ENCODE data around the gene AKNA. TPM values are rescaled to one million over a fixed set of nuclear protein-coding genes. Genes with fewer than 3 reads are reported as not detected.
A peak's percentile ranks its signal among the peaks of the same experiment; 100 is the strongest.

Gene AKNA
- polyA plus RNA-seq, 1 donor from 2014 or later: 1.2 TPM

GRCh38 chr9:114291886-114292590 is 95.7 kb downstream of the AKNA start:
- H3K4me3 ChIP-seq (ENCODE audit: low read length): no peak overlapping the region
- no peak overlapping the region for H2AFZ ChIP-seq (ENCODE audit: low read depth, low read length)
- H3K27ac ChIP-seq (ENCODE audit: low read length): no peak overlapping the region
- no peak overlapping the region for H3K4me2 ChIP-seq (ENCODE audit: low read length)
- H3K27me3 ChIP-seq (ENCODE audit: insufficient read depth, low read depth, low read length): no peaks in the 10 kb centered on the region
- no peaks in the 10 kb centered on the region for H4K20me1 ChIP-seq (ENCODE audit: insufficient read depth)
- peaks cover 3% of the 10 kb centered on the region for H3K9me3 ChIP-seq (ENCODE audit: low read length)
- TF ChIP-seq POLR2AphosphoS5 (IDR thresholded peaks at IDR 0.05) (no peak), SMC3 (conservative IDR thresholded peaks at IDR 0.05; ENCODE audit: poor library complexity) (no peak), EZH2 (IDR thresholded peaks at IDR 0.05; ENCODE audit: borderline replicate concordance, insufficient read depth, low read length, poor library complexity, severe bottlenecking) (no peak), RAD21 (conservative IDR thresholded peaks at IDR 0.05) (no peak), REST (IDR thresholded peaks at IDR 0.05; ENCODE audit: borderline replicate concordance) (no peak), TAF1 (IDR thresholded peaks at IDR 0.05; ENCODE audit: low read depth) (no peak), EP300 (conservative IDR thresholded peaks at IDR 0.05; ENCODE audit: poor library complexity, severe bottlenecking) (no peak), MXI1 (conservative IDR thresholded peaks at IDR 0.05; ENCODE audit: poor library complexity, severe bottlenecking) (no peak), CTCF (IDR thresholded peaks at IDR 0.05; ENCODE audit: poor library complexity, severe bottlenecking) (no peak)
- no peaks in the 10 kb centered on the region for H3F3A ChIP-seq (ENCODE audit: insufficient read depth, low read length, poor library complexity, severe bottlenecking)
- H3K36me3 ChIP-seq (ENCODE audit: insufficient read depth, low read length): no peaks in the 10 kb centered on the region
- no peak overlapping the region for H3K9ac ChIP-seq (ENCODE audit: low read length)
- no peaks in the 10 kb centered on the region for H3K79me2 ChIP-seq (replicated peaks; ENCODE audit: insufficient read depth, low read length)
- H3K9me2 ChIP-seq (ENCODE audit: insufficient read depth, low read length): no peaks in the 10 kb centered on the region

- Histone ChIP-seq H4K20me1 (ENCODE audit: insufficient read depth) (no peaks in the 10 kb centered on the region), H3K9ac (ENCODE audit: low read length) (no peak overlapping the region), H3F3A (ENCODE audit: insufficient read depth, low read length, poor library complexity, severe bottlenecking) (no peaks in the 10 kb centered on the region), H3K27me3 (ENCODE audit: insufficient read depth, low read depth, low read length) (no peaks in the 10 kb centered on the region), H3K9me3 (ENCODE audit: low read length) (peaks cover 3% of the 10 kb centered on the region), H3K36me3 (ENCODE audit: insufficient read depth, low read length) (no peaks in the 10 kb centered on the region), H3K9me2 (ENCODE audit: insufficient read depth, low read length) (no peaks in the 10 kb centered on the region), H3K4me3 (ENCODE audit: low read length) (no peak overlapping the region), H3K4me2 (ENCODE audit: low read length) (no peak overlapping the region), H3K79me2 (replicated peaks; ENCODE audit: insufficient read depth, low read length) (no peaks in the 10 kb centered on the region), H3K27ac (ENCODE audit: low read length) (no peak overlapping the region), H2AFZ (ENCODE audit: low read depth, low read length) (no peak overlapping the region)
- TF ChIP-seq TAF1 (IDR thresholded peaks at IDR 0.05; ENCODE audit: low read depth): no peak
- TF ChIP-seq REST (IDR thresholded peaks at IDR 0.05; ENCODE audit: borderline replicate concordance): no peak
- peak; percentile 97 for TF ChIP-seq RAD21 (conservative IDR thresholded peaks at IDR 0.05)
- TF ChIP-seq SMC3 (conservative IDR thresholded peaks at IDR 0.05; ENCODE audit: poor library complexity): peak; percentile 97
- peak; percentile 98 for TF ChIP-seq CTCF (IDR thresholded peaks at IDR 0.05; ENCODE audit: poor library complexity, severe bottlenecking)
- no peak for TF ChIP-seq EP300 (conservative IDR thresholded peaks at IDR 0.05; ENCODE audit: poor library complexity, severe bottlenecking)
- no peak for TF ChIP-seq EZH2 (IDR thresholded peaks at IDR 0.05; ENCODE audit: borderline replicate concordance, insufficient read depth, low read length, poor library complexity, severe bottlenecking)
- TF ChIP-seq POLR2AphosphoS5 (IDR thresholded peaks at IDR 0.05): no peak
- no peak for TF ChIP-seq MXI1 (conservative IDR thresholded peaks at IDR 0.05; ENCODE audit: poor library complexity, severe bottlenecking)
Measured at GRCh38 chr9:114291064-114291474, 96.7 kb downstream of the AKNA start.
